Lung (tissue), 12 donors: ENCODE results near the gene SLMAP. TPM values are rescaled to one million over a fixed set of nuclear protein-coding genes. Genes with fewer than 3 reads are reported as not detected.
A peak's percentile ranks its signal among the peaks of the same experiment; 100 is the strongest.

Experiments used
- ATAC-seq: fragments of 200-7000 bp; cut with Tn5 transposase; one replicate; pipeline ENCODE4 v1.9.1; 2020; ENCODE audit warnings: moderate number of reproducible peaks; ENCODE audit not compliant: insufficient read depth, low FRiP score
- DNase-seq, 3 donors: peaks; one replicate each; pipeline ENCODE4 v3.0.0-alpha.2; 2013 to 2017
- H3K27ac ChIP-seq, 2 donors: one replicate each; pipeline ENCODE4 v1.5.1; 2013; ENCODE audit warnings: mild to moderate bottlenecking in 2 of 2, moderate library complexity in 2 of 2, control low read depth in 1 of 2, inconsistent platforms in 1 of 2, low read depth in 1 of 2, low read length in 1 of 2
- H3K27me3 ChIP-seq, 3 donors: one replicate each; pipeline ENCODE4 v1.5.1; 2013; ENCODE audit warnings: low read length in 2 of 3; ENCODE audit not compliant: control insufficient read depth in 3 of 3, insufficient read depth in 3 of 3
- H3K36me3 ChIP-seq, 4 donors: one replicate each; pipeline ENCODE4 v1.5.1; 2013; ENCODE audit warnings: low read length in 4 of 4, mild to moderate bottlenecking in 1 of 4, moderate library complexity in 1 of 4; ENCODE audit not compliant: control insufficient read depth in 4 of 4, insufficient read depth in 4 of 4
- H3K4me1 ChIP-seq, 5 donors: one replicate each; pipeline ENCODE4 v1.5.1; 2013; ENCODE audit warnings: low read length in 5 of 5, mild to moderate bottlenecking in 2 of 5, moderate library complexity in 1 of 5; ENCODE audit not compliant: control insufficient read depth in 5 of 5, insufficient read depth in 5 of 5
- H3K4me3 ChIP-seq: one replicate; pipeline ENCODE4 v1.5.1; 2013; ENCODE audit warnings: mild to moderate bottlenecking, control low read depth, moderate library complexity
- H3K9ac ChIP-seq, 2 donors: one replicate each; pipeline ENCODE4 v1.5.1; 2013; ENCODE audit warnings: low read length in 2 of 2, control low read depth in 1 of 2; ENCODE audit not compliant: insufficient read depth in 1 of 2
- H3K9me3 ChIP-seq, 4 donors: one replicate each; pipeline ENCODE4 v1.5.1; 2013; ENCODE audit warnings: low read length in 3 of 4, mild to moderate bottlenecking in 1 of 4, moderate library complexity in 1 of 4; ENCODE audit not compliant: control insufficient read depth in 4 of 4, insufficient read depth in 3 of 4
- CTCF ChIP-seq: IDR thresholded peaks from 2 replicates; pipeline ENCODE4 v1.5.1; 2012; ENCODE audit warnings: mild to moderate bottlenecking; ENCODE audit errors: control extremely low read depth, extremely low read depth
- WGBS, 2 donors: extraction: QIAGEN DNeasy Blood & Tissue Kit; methylation state at CpG; one replicate each; pipeline ENCODE4 v1.1.7; 2013; 5-methylcytosine and 5-hydroxymethylcytosine counted together
- polyA plus RNA-seq, 2 donors: library from polyadenylated mRNA; stranded (reverse); fragments of 200-250 nt; gene quantifications; one replicate each; pipeline ENCODE4 v1.2.1, GENCODE V29; 2013
- total RNA-seq, 2 donors: library from RNA; depleted of rRNA in 1 of 2; stranded (reverse); fragments of >200 nt in 1 of 2; gene quantifications; one replicate each; pipeline ENCODE4 v1.2.1, GENCODE V29; 2014 to 2021
- donor health status: control.
- donor health status: control.
- donor health status: Bipolar disorder and iron deficiency.
- donor health status: healthy.
- donor health status: DM: yes; HTN: yes; CAD: no.

The SLMAP gene
- total and polyA plus RNA-seq, 4 donors = 11.4 to 118 (median 47.2) TPM

- H3K4me1 ChIP-seq = peaks cover 0 to 17% (median 0%) of the 10 kb centered on the region in 5 donors
- no peaks in the 10 kb centered on the region for H3K9me3 ChIP-seq
- DNase-seq (no peak), ATAC-seq (no peak)
- WGBS, 2 donors = 84 to 91% methylated on average over 6 of the region's 6 CpGs
- H3K9ac ChIP-seq = no peak overlapping the region
- peaks cover 0 to 1% (median 0%) of the 10 kb centered on the region in 4 donors for H3K36me3 ChIP-seq
- TF ChIP-seq CTCF = no peak
- peak overlapping the region in 1 of 2 donors; percentile 5 for H3K27ac ChIP-seq
- H3K27me3 ChIP-seq = no peaks in the 10 kb centered on the region
- H3K4me3 ChIP-seq = no peak overlapping the region
Observed at GRCh38 chr3:57783186-57784088, 27.3 kb downstream of the SLMAP start.

GRCh38 chr3:57784089-57784735 is 28.1 kb downstream of the SLMAP start:
- no peaks in the 10 kb centered on the region for H3K27me3 ChIP-seq
- WGBS, 2 donors = 98 to 100% methylated on average over 1 of the region's 1 CpG
- peaks cover 0 to 1% (median 0%) of the 10 kb centered on the region in 4 donors for H3K36me3 ChIP-seq
- H3K9ac ChIP-seq = no peak overlapping the region
- no peak overlapping the region for H3K4me3 ChIP-seq
- peaks cover 0 to 22% (median 0%) of the 10 kb centered on the region in 5 donors for H3K4me1 ChIP-seq
- no peak for TF ChIP-seq CTCF
- DNase-seq (no peak), ATAC-seq (no peak)
- no peaks in the 10 kb centered on the region for H3K9me3 ChIP-seq
- peak overlapping the region in 1 of 2 donors; percentile 5 for H3K27ac ChIP-seq

GRCh38 chr3:57785446-57785845 is 29.3 kb downstream of the SLMAP start:
- H3K4me3 ChIP-seq = no peak overlapping the region
- peaks cover 0 to 24% (median 0%) of the 10 kb centered on the region in 5 donors for H3K4me1 ChIP-seq
- no peak overlapping the region for H3K27ac ChIP-seq
- ATAC-seq (no peak), DNase-seq (no peak)
- no peak overlapping the region for H3K9ac ChIP-seq
- WGBS, 2 donors = 93 to 94% methylated on average over 1 of the region's 1 CpG
- TF ChIP-seq CTCF = no peak
- H3K36me3 ChIP-seq = no peaks in the 10 kb centered on the region
- H3K27me3 ChIP-seq = no peaks in the 10 kb centered on the region
- H3K9me3 ChIP-seq = no peaks in the 10 kb centered on the region
